B cell (primary cell): ENCODE results near the gene FLAD1. TPM values are rescaled to one million over a fixed set of nuclear protein-coding genes. Genes with fewer than 3 reads are reported as not detected.
A peak's percentile ranks its signal among the peaks of the same experiment; 100 is the strongest.

ENCODE experiments used
- ATAC-seq: fragments of 200-7000 bp; cut with Tn5 transposase; one replicate; pipeline ENCODE4 v1.10.0; 2021; ENCODE audit warnings: low read depth, mild to moderate bottlenecking, moderate number of reproducible peaks, moderate library complexity
- CTCF ChIA-PET: fragments of 350-600 bp; sonication (Branson Sonifier 250); formaldehyde crosslinking; loops from one replicate; lab custom pipeline; 2021; ENCODE audit warnings: antibody characterized with exemption, inconsistent platforms; lab: Charles Lee
- POLR2A ChIA-PET: fragments of 350-600 bp; sonication (Branson Sonifier 250); formaldehyde crosslinking; loops from one replicate; lab custom pipeline; 2021; ENCODE audit warnings: antibody characterized with exemption; lab: Charles Lee
- DNase-seq: peaks from one replicate; pipeline ENCODE4 v3.0.0; 2013
- H2AFZ ChIP-seq: 2 replicates; pipeline ENCODE4 v1.6.1; 2012; ENCODE audit warnings: mild to moderate bottlenecking, low read depth, low read length; ENCODE audit not compliant: insufficient read depth, poor library complexity, severe bottlenecking
- H3K27ac ChIP-seq, 2 donors: 1 replicate in 1 of 2; 2 replicates in 1 of 2; pipeline ENCODE4 v1.5.1; 2012 to 2013; ENCODE audit warnings: low read length in 2 of 2, mild to moderate bottlenecking in 2 of 2, moderate library complexity in 1 of 2
- H3K27me3 ChIP-seq, 4 experiments: fragments of 200-600 bp in 1 of 4; sonication (generic) in 1 of 4; replicated peaks in 1 of 4; 1 replicate in 2 of 4; 2 replicates in 2 of 4; pipeline versions ENCODE4 v1.6.1 to v1.7.0; 2013 to 2016; ENCODE audit warnings: low read length in 3 of 4, mild to moderate bottlenecking in 2 of 4, mixed read lengths in 1 of 4, moderate library complexity in 1 of 4; ENCODE audit not compliant: insufficient read depth in 4 of 4, control insufficient read depth in 3 of 4; ENCODE audit errors: control extremely low read depth in 1 of 4
- H3K36me3 ChIP-seq, 2 experiments: replicated peaks in 1 of 2; 1 replicate in 1 of 2; 2 replicates in 1 of 2; pipeline versions ENCODE4 v1.6.1 to v1.7.1; 2013; ENCODE audit warnings: low read length in 1 of 2; ENCODE audit not compliant: insufficient read depth in 2 of 2, control insufficient read depth in 1 of 2; ENCODE audit errors: control extremely low read depth in 1 of 2, extremely low read depth in 1 of 2
- H3K4me1 ChIP-seq, 2 donors: fragments of 200-600 bp in 1 of 2; sonication (generic) in 1 of 2; 1 replicate in 1 of 2; 2 replicates in 1 of 2; pipeline versions ENCODE4 v1.5.1 to v1.6.1; 2013 to 2017; ENCODE audit warnings: low read length in 2 of 2; ENCODE audit not compliant: control insufficient read depth in 2 of 2, insufficient read depth in 2 of 2
- H3K4me2 ChIP-seq: replicated peaks from 2 replicates; pipeline ENCODE3; 2012; ENCODE audit warnings: mild to moderate bottlenecking, low read depth, low read length; ENCODE audit not compliant: poor library complexity, severe bottlenecking
- H3K4me3 ChIP-seq, 5 experiments: fragments of 200-600 bp in 1 of 5; sonication (generic) in 1 of 5; 1 replicate in 3 of 5; 2 replicates in 2 of 5; pipeline versions ENCODE4 v1.5.1 to v1.7.0; 2011 to 2016; ENCODE audit warnings: low read length in 4 of 5, mild to moderate bottlenecking in 4 of 5, low read depth in 2 of 5, control low read depth in 1 of 5, moderate library complexity in 1 of 5; ENCODE audit not compliant: insufficient read depth in 1 of 5; ENCODE audit errors: control extremely low read depth in 1 of 5, extremely low read depth in 1 of 5
- H3K79me2 ChIP-seq: fragments of 200-600 bp; sonication (generic); one replicate; pipeline ENCODE4 v1.6.0; 2016; ENCODE audit warnings: low read length; ENCODE audit not compliant: control insufficient read depth, insufficient read depth
- H3K9ac ChIP-seq: fragments of 200-600 bp; sonication (generic); 2 replicates; pipeline ENCODE4 v1.6.1; 2017; ENCODE audit warnings: mild to moderate bottlenecking, low read length, moderate library complexity
- H3K9me3 ChIP-seq, 3 donors: one replicate each; pipeline versions ENCODE4 v1.6.1 to v1.7.1; 2013; ENCODE audit warnings: low read length in 2 of 3; ENCODE audit not compliant: control insufficient read depth in 2 of 3, insufficient read depth in 1 of 3; ENCODE audit errors: control extremely low read depth in 1 of 3
- H4K20me1 ChIP-seq: 2 replicates; pipeline ENCODE4 v1.6.0; 2012; ENCODE audit warnings: mild to moderate bottlenecking, low read length; ENCODE audit not compliant: insufficient read depth, control insufficient read depth, poor library complexity, severe bottlenecking
- H3K27ac Mint-ChIP-seq: one replicate; pipeline ENCODE4 v1.8.0; 2021; ENCODE audit warnings: mixed read lengths
- H3K27me3 Mint-ChIP-seq: one replicate; pipeline ENCODE4 v1.8.0; 2021; ENCODE audit warnings: mixed read lengths
- H3K4me1 Mint-ChIP-seq: one replicate; pipeline ENCODE4 v1.8.0; 2021; ENCODE audit warnings: mixed read lengths
- H3K4me3 Mint-ChIP-seq: one replicate; pipeline ENCODE4 v1.8.0; 2021; ENCODE audit warnings: mixed read lengths
- H3K9me3 Mint-ChIP-seq: one replicate; pipeline ENCODE4 v1.8.0; 2022; ENCODE audit warnings: mixed read lengths; ENCODE audit not compliant: insufficient read depth
- CTCF ChIP-seq: fragments of 200-600 bp; IDR thresholded peaks from one replicate; pipeline ENCODE4 v1.8.0; 2022; ENCODE audit warnings: antibody characterized with exemption, mild to moderate bottlenecking
- EZH2 ChIP-seq: IDR thresholded peaks from 2 replicates; pipeline ENCODE4 v1.6.1; 2012; ENCODE audit warnings: borderline replicate concordance, low read depth, mild to moderate bottlenecking, moderate library complexity, low read length; ENCODE audit not compliant: insufficient read depth, poor library complexity, severe bottlenecking
- WGBS: methylation state at CpG from one replicate; pipeline ENCODE4 v1.1.5; 2013; ENCODE audit warnings: missing lambda C conversion rate; ENCODE audit not compliant: insufficient coverage; 5-methylcytosine and 5-hydroxymethylcytosine counted together
- intact Hi-C: fragments of 100-400 bp; cut with micrococcal nuclease; formaldehyde crosslinking; loops from one replicate; pipeline ENCODE4 v1.10.0; 2022
- polyA plus RNA-seq: library from polyadenylated mRNA; depleted of rRNA; stranded (reverse); fragments of >200 nt; gene quantifications from 2 replicates; pipeline ENCODE4 v1.2.3, GENCODE V29; 2012
- total RNA-seq, 2 donors: library from RNA; stranded (reverse); fragments of 120-200 nt in 1 of 2; gene quantifications; 1 replicate in 1 of 2; 2 replicates in 1 of 2; pipeline versions ENCODE4 v1.2.3 to v1.2.4, GENCODE V29; 2013 to 2022

Gene FLAD1
- total and polyA plus RNA-seq, 2 donors (not counting 1 experiment from before 2014, with no cell fraction given): 51.4 to 83.0 TPM

- Mint-ChIP-seq H3K4me3 (peak overlapping the region; percentile 91), H3K27ac (peak overlapping the region; percentile 94), H3K27me3 (no peaks in the 10 kb centered on the region), H3K9me3 (no peaks in the 10 kb centered on the region), H3K4me1 (peaks cover 23% of the 10 kb centered on the region)
- DNase-seq (no peak), ATAC-seq (peak; percentile 7)
- intact Hi-C loops: loop anchor here (1.0 kb wide), 1 partner anchor 37 kb away; no protein-coding TSS in a partner anchor
- peak overlapping the region; percentile 94 for H3K4me2 ChIP-seq
- peaks cover 27% of the 10 kb centered on the region for H4K20me1 ChIP-seq
- TF ChIP-seq CTCF: no peak
- TF ChIP-seq EZH2: no peak
- H3K9ac ChIP-seq: peak overlapping the region; percentile 86
- peaks cover 60% of the 10 kb centered on the region for H3K79me2 ChIP-seq
- CTCF ChIA-PET: interaction anchor here (0.6 to 6.5 kb wide), 10 partner anchors 10 to 147 kb away, joined by 3 to 61 read pairs (median 8); partner anchors contain the start of genes CKS1B, FLAD1, PMVK and SHC1
- H3K36me3 ChIP-seq: peaks cover 6 to 57% of the 10 kb centered on the region in 2 experiments
- WGBS: 3% methylated on average over 14 of the region's 25 CpGs
- H3K27me3 ChIP-seq: no peaks in the 10 kb centered on the region
- H2AFZ ChIP-seq: peak overlapping the region; percentile 92
- peak overlapping the region; percentile 33 to 96 for H3K27ac ChIP-seq
- peak overlapping the region; percentile 2 to 91 (median 81) for H3K4me3 ChIP-seq
- no peaks in the 10 kb centered on the region for H3K9me3 ChIP-seq
- POLR2A ChIA-PET: interaction anchor here (0.7 to 2.5 kb wide), 6 partner anchors 10 to 123 kb away, joined by 3 to 26 read pairs (median 4); partner anchors contain the start of gene CKS1B
- peaks cover 19 to 31% of the 10 kb centered on the region in 2 donors for H3K4me1 ChIP-seq
These were observed 20.9 kb upstream of the FLAD1 start for GRCh38 chr1:154962156-154962749.

- Histone ChIP-seq H3K4me2 (peak overlapping the region; percentile 94), H3K36me3 (peaks cover 6 to 61% of the 10 kb centered on the region in 2 experiments), H3K4me1 (peaks cover 19 to 31% of the 10 kb centered on the region in 2 donors), H4K20me1 (peaks cover 22% of the 10 kb centered on the region), H3K27ac (peak overlapping the region; percentile 33 to 96), H3K9ac (peak overlapping the region; percentile 86), H3K4me3 (peak overlapping the region in 2 of 5 experiments; percentile 88 to 91), H3K27me3 (no peaks in the 10 kb centered on the region), H2AFZ (no peak overlapping the region), H3K9me3 (no peaks in the 10 kb centered on the region), H3K79me2 (peaks cover 59% of the 10 kb centered on the region)
- Mint-ChIP-seq H3K4me1 (peaks cover 23% of the 10 kb centered on the region), H3K4me3 (peak overlapping the region; percentile 91), H3K27me3 (no peaks in the 10 kb centered on the region), H3K9me3 (no peaks in the 10 kb centered on the region), H3K27ac (peak overlapping the region; percentile 63)
- intact Hi-C loops: loop anchor here (1.0 kb wide), 1 partner anchor 36 kb away; no protein-coding TSS in a partner anchor
- CTCF ChIA-PET: interaction anchor here (1.0 to 6.5 kb wide), 6 partner anchors 9 to 81 kb away, joined by 3 to 61 read pairs (median 18); partner anchors contain the start of genes CKS1B, FLAD1, PMVK and SHC1
- POLR2A ChIA-PET: interaction anchor here (2.5 kb wide), 1 partner anchor 11 kb away, joined by 26 read pairs; the partner anchor contains the start of gene CKS1B
- TF ChIP-seq EZH2 (no peak), CTCF (no peak)
- no peak for DNase-seq
- 93% methylated on average over 4 of the region's 6 CpGs for WGBS
- no peak for ATAC-seq
These were observed 20.3 kb upstream of the FLAD1 start for GRCh38 chr1:154962795-154963330.
